Stimulated activated naive CD4-positive, alpha-beta T cell treated with Interleukin-2 at 50 U/mL for 16 hours (primary cell): ENCODE results near the gene CPNE7.

ENCODE experiments used
- DNase-seq: peaks from one replicate; lab custom pipeline; 2025; lab: John Stamatoyannopoulos, UW

The CPNE7 gene

GRCh38 chr16:89604764-89605163, 29.2 kb downstream of the CPNE7 start:
- DNase-seq = no peak

DNA sequence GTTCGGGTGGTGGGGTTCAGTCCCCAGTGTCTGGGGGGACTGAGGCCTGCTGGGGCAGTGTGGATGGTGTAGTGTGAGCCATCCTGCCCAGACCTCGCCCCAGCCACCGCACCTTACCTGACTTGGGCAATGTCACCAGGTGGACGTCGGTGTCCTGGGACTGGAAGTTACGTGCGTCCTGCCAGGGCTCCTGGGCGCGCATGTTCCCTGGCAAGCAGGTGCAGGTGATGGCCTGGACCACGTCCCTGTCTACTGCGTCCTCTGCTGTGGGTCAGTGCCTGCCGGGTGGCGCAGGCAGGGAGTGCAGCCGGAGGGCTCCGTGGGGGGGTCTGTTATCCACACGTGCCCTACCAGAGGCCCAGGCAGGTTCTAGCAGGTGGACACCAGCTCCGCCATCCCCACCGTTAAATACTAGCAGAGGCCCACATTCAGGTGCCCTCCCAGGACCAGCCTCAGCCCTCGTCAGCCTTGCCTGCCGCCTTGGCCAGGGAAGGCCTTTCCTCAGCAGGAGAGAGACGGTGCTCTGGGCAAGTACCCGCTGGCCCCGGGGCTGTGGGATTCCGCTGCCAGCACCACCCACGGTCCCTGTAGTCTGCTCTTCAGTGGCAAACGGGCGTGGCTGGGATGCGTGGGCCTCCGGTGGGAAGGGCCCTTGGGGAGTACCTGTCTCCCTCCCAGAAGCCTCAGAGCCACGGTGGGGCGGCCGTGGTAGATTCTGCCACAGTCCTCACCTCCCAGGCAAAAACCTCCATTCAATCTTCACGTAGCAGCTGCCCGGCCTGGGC, 29.8 kb downstream of the CPNE7 start:
- no peak for DNase-seq

DNA sequence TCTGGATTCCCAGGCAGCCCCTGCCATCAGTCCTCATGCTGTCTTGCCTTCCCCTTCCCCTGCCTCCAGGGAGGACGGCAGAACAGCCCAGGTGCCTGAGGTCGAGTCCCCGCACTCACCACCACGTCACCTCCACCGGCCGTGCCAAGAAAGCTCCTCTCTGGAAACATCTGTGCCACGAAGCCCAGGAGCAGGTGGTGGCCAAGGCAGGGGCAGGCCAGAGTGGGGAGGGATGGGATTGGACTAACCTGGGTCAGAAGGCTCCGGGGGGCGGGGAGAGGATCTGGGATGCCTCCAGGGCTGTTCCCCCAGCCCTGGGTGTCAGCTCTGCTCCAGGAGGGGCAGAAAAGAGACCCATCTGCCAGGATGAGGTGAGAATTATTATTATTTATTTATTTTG, 30.4 kb downstream of the CPNE7 start:
- DNase-seq = no peak

DNA sequence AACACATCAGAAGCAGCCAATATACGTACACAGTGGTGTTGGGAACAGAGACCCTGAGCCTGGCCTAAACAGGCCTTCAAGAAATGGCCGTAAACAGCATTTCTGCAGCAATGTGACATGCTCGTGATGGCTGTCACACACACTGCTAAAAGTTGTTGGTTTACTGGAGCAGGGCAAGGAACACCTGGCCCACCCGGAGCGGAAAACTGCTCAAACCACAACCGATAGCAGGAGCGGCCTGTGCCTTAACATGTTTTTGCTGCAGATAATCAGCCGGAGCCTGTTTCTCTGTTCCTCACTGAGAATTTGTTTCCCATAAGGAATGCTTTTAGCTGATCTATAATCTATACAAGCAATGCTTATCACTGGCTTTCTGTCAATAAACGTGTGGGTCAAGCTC, 31.9 kb downstream of the CPNE7 start:
- DNase-seq = no peak

DNA sequence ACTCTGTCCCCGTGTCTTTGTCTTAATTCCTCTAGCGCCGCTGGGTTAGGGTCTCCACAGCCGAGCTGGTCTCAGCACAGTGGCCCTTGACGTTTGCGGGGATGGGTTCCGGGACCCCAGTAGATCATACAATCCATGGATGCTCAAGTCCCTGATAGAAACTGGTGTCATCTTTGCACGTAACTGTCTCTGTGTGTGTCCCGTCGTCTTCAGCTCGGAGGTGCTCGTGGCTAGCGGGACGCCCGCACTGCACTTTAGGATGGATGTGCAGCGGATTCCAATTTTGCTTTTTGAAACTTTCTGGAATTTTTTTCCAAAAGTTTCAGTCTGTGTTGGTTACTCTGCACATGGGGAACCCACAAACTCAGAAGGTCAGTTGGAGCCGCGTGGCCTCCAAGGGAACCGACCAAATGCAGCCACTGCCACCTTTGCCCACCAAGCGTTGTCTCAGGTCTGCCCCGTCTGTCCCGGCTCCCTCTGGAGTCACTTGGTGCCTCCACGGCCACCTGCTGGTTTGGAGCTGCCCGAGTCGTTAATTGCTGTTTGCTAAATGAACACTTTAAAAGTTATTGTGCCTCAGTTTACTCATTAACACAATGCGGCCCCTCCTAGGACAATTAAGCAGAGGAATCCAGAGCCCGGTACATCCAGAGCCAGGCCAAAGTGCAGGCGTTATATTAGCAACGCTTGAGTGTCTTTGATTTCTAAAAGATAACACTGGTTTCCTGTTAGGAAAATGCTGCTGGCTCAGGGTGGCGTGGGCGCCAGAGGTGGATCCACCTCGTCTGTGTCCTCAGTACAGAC, 32.6 kb downstream of the CPNE7 start:
- no peak for DNase-seq

DNA sequence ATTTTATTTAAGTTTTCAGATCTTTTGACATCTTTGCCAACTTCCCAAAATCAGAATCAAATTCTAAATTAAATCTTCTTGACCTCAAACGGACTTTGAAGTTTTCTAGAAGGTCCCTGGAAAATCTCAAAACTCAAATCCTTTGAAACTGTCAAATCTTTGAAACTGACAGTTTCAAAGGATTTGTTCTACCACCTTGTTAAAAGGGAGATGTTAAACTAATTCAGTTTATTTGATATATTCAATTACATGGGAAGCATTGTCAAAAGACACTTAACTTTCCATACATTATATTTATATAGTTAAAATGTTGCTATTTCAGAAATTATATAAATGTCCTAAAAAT, 34.5 kb downstream of the CPNE7 start:
- no peak for DNase-seq

DNA sequence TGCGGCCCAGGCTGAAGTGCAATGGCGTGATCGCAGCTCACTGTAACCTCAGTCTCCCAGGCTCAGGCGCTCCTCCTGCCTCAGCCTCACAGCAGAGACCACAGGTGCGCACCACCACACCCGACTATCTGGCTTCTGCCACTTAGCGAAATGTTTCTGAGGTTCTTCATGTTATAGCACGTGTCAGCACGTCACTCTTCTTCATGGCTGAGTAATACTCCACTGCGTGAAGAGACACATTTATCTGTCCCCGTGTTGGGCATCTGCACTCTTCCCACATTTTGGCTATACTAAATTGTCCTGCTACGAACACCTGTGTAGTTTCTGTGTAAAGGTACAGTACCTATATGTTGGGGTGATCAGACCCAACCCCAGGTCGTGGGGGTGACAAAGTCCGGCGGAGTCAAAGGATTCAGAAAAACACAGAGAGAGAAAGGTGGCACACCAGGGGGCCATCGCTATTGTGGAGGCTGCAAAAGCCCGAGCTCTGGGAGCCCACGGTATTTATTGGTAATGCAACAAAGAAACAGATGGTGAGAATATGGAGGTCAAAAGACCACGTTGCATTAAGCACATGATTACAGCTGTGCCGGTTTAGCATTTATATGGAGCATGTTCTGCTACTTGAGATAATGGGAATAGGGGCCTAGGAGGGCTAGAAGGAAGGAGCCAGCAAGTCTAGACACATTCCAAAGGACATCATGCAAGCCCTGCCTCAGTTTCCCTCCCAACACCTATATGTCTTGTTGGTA, 37.0 kb downstream of the CPNE7 start:
- no peak for DNase-seq

GRCh38 chr16:89613231-89613953, 37.8 kb downstream of the CPNE7 start, which contains the start of gene DPEP1:
TSS of gene DPEP1 (plus strand) at chr16:89613642. CDS start at chr16:89630411, 16,769 bp downstream.
- no peak for DNase-seq

DNA sequence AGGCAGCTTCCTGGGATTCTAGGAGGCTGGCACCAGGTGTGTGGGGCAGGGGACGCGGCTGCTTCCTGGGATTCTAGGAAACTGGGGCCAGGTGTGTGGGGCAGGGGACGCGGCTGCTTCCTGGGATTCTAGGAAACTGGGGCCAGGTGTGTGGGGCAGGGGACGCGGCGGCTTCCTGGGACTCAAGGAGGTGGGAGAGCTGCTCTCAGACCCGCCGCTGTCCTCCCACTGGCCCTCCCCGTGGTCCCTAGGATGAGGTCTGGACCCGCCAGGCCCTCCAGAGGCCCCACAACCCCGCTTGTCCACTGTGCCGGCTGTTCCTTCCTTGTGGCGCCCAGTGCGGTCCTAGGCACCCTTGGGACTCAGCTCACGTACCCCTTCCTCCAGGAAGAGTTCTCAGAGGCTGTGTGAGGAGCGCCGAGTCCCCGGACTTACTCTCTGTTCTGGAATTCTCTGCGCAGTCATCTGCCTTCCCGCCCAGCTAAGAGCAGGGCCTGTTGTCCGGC, 38.4 kb downstream of the CPNE7 start:
- no peak for DNase-seq

GRCh38 chr16:89615176-89615575, 39.6 kb downstream of the CPNE7 start:
- DNase-seq = no peak

- DNase-seq = no peak
These were observed 40.1 kb downstream of the CPNE7 start for GRCh38 chr16:89615596-89616090.

- no peak for DNase-seq
These were observed 41.1 kb downstream of the CPNE7 start for GRCh38 chr16:89616623-89617022.

DNA sequence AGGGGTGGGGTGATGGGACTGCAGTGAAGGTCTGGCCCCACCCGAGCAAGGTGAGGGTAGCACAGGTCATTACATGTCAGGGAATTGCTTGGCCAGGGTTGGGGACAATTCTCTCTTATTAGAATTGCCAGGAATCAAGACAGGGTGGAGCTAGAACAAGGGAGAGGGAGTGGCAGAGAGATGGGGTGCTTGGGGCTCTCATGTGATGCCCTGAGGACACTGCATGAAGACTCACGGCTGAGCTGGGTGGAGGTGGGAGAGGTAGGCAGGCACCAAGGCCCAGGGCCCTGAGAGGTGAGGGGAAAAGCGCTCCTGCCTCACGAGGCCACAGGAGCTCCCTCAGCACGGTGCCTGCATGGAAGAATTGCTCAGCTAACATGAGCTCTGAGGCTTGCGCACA, 41.5 kb downstream of the CPNE7 start:
- no peak for DNase-seq

DNA sequence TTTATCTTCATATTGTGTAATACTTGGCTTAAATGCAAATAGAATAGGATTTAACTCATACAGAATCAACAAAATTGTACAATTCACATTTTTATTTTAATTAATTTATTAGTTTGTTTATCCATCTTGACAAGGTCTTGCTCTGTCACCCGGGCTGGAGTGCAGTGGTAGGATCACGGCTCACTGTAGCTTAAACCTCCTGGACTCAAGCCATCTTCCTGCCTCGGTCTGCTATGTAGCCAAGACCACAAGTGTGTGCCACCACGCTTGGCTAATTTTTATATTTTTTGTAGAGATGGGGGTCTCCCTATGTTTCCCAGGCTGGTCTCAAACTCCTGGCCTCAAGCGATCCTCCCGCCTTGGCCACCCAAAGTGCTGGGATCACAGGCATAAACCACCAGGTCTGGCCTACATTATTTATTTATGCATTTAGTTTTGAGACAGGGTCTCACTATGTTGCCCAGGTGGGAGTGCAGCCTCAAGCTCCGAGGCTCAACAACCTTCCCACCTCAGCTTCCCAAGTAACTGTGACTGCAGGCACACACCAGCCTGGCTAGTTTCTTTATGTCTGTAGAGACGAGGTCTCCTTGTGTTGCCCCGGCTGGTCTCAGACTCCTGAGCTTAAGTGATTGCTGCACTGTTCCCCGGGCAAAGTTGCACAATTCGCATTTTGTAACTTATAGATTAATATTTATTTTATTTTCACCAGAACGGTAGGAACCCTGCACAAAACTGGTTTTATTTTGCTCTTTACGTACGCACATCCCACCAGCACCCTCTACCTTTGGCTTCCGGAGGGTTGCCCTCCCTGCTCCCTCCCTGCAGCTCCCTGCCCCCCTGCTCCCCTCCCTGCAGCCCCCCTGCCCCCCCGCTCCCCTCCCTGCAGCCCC, 42.8 kb downstream of the CPNE7 start:
- no peak for DNase-seq

- DNase-seq = no peak
These were observed 44.3 kb downstream of the CPNE7 start for GRCh38 chr16:89619840-89620239.

GRCh38 chr16:89620406-89620841, 44.9 kb downstream of the CPNE7 start:
- no peak for DNase-seq

- no peak for DNase-seq
These were observed 45.7 kb downstream of the CPNE7 start for GRCh38 chr16:89621136-89621697.

DNA sequence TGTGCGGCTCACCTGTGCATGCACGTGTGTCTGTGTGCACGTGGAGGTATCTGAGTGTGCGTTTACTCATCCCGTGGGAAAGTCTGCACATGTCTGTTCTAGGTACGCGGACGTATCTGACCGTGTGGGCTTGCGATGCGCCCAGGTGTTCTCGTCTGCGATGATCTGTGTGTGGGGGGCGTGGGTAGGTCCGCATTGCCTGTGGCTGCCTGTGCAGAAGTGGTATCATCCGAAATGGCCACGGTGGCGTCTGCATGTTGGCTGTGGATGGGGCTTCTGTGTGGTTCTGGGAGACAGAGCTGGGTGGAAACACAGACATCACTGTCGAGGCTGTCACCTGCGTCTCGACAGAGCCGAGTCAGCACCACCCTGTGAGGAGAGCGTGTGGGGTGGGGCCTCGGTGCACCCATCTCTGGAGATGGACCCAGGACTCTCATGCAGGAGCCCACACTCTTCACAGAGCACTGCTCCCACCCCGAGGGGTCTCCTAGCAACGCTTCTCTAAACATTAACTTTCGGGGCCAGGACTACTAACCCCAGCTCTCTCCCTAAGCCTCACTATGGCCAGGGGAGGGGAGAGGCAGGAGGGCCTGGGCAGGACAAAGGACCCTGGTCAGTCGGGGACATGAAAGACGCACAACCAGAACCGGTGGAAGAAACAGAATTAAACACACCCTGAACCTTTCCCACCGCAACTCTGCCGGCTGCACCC, 46.3 kb downstream of the CPNE7 start:
- DNase-seq = no peak

GRCh38 chr16:89623511-89624261, 48.1 kb downstream of the CPNE7 start:
- no peak for DNase-seq
